CD4-positive, alpha-beta memory T cell (primary cell): ENCODE data around the gene VPS37D. TPM values are rescaled to one million over a fixed set of nuclear protein-coding genes. Genes with fewer than 3 reads are reported as not detected.
A peak's percentile ranks its signal among the peaks of the same experiment; 100 is the strongest.
"Not testable (repeated sequence)": the region's sequence is repeated elsewhere in the genome, so short reads cannot be mapped to it uniquely, and the experiment has no call there.

Experiments
- CTCF ChIA-PET: fragments of 350-600 bp; sonication (Branson Sonifier 250); formaldehyde crosslinking; loops from one replicate; lab custom pipeline; 2021; ENCODE audit warnings: inconsistent platforms; ENCODE audit not compliant: partially characterized antibody; lab: Charles Lee
- POLR2A ChIA-PET: fragments of 350-600 bp; sonication (Branson Sonifier 250); formaldehyde crosslinking; loops from one replicate; lab custom pipeline; 2021; ENCODE audit not compliant: partially characterized antibody; lab: Charles Lee
- DNase-seq, 5 donors: peaks; one replicate each; pipeline versions ENCODE4 v3.0.0 to v3.0.0-alpha.2; 2020 to 2022; ENCODE audit warnings: mixed read lengths in 1 of 5
- H3K27ac ChIP-seq: one replicate; pipeline ENCODE4 v1.7.0; 2013; ENCODE audit warnings: low read depth, low read length
- H3K27me3 ChIP-seq: 2 replicates; pipeline ENCODE4 v1.7.0; 2013; ENCODE audit warnings: mild to moderate bottlenecking, low read length, moderate library complexity; ENCODE audit not compliant: insufficient read depth
- H3K36me3 ChIP-seq: 2 replicates; pipeline ENCODE4 v1.7.0; 2013; ENCODE audit warnings: mild to moderate bottlenecking, low read length, moderate library complexity; ENCODE audit not compliant: insufficient read depth
- H3K4me1 ChIP-seq: 2 replicates; pipeline ENCODE4 v1.7.0; 2013; ENCODE audit warnings: mild to moderate bottlenecking, low read length, moderate library complexity; ENCODE audit not compliant: insufficient read depth
- H3K4me3 ChIP-seq, 2 donors: one replicate each; pipeline ENCODE4 v1.7.0; 2013; ENCODE audit warnings: low read length in 2 of 2, mild to moderate bottlenecking in 1 of 2
- H3K9me3 ChIP-seq, 2 donors: one replicate each; pipeline ENCODE4 v1.7.0; 2013; ENCODE audit warnings: low read length in 2 of 2, control low read depth in 1 of 2; ENCODE audit not compliant: control insufficient read depth in 1 of 2
- H3K27ac Mint-ChIP-seq, 7 donors: one replicate each; pipeline ENCODE4 v1.8.0; 2020 to 2021; ENCODE audit warnings: mixed read lengths in 7 of 7, mild to moderate bottlenecking in 6 of 7, inconsistent platforms in 3 of 7, moderate library complexity in 3 of 7
- H3K27me3 Mint-ChIP-seq, 2 donors: one replicate each; pipeline ENCODE4 v1.8.0; 2020 to 2021; ENCODE audit warnings: mixed read lengths in 2 of 2
- H3K36me3 Mint-ChIP-seq, 2 donors: one replicate each; pipeline ENCODE4 v1.8.0; 2020 to 2021; ENCODE audit warnings: mixed read lengths in 2 of 2, inconsistent platforms in 1 of 2, mild to moderate bottlenecking in 1 of 2
- H3K4me1 Mint-ChIP-seq, 4 donors: one replicate each; pipeline ENCODE4 v1.8.0; 2020 to 2021; ENCODE audit warnings: mixed read lengths in 4 of 4, mild to moderate bottlenecking in 1 of 4
- H3K4me3 Mint-ChIP-seq, 8 donors: one replicate each; pipeline ENCODE4 v1.8.0; 2020 to 2021; ENCODE audit warnings: mixed read lengths in 8 of 8, mild to moderate bottlenecking in 7 of 8, moderate library complexity in 6 of 8, inconsistent platforms in 3 of 8
- H3K9me3 Mint-ChIP-seq, 8 donors: one replicate each; pipeline ENCODE4 v1.8.0; 2020 to 2021; ENCODE audit warnings: mixed read lengths in 8 of 8, mild to moderate bottlenecking in 5 of 8, inconsistent platforms in 3 of 8, moderate library complexity in 1 of 8
- intact Hi-C: fragments of 100-400 bp; cut with micrococcal nuclease; formaldehyde crosslinking; loops from one replicate; pipeline ENCODE4 v1.15.1; 2023
- polyA plus RNA-seq, 2 donors: library from polyadenylated mRNA; unstranded; fragments of 300-500 nt; fragmentation: Illumina TruSeq; gene quantifications; one replicate each; pipeline ENCODE4 v1.2.3, GENCODE V29; 2021
- total RNA-seq, 2 experiments: library from RNA; stranded (reverse); gene quantifications; one replicate each; pipeline ENCODE4 v1.2.3, GENCODE V29; 2021

The VPS37D gene
- total and polyA plus RNA-seq, 4 experiments from 2014 or later = not detected

GRCh38 chr7:73669858-73670385, 2.3 kb downstream of the VPS37D start:
- no peak for DNase-seq
- Mint-ChIP-seq H3K27ac (peak overlapping the region in 1 of 7 donors; percentile 40), H3K9me3 (peaks cover 0 to 4% (median 0%) of the 10 kb centered on the region in 8 donors), H3K36me3 (no peaks in the 10 kb centered on the region), H3K4me1 (peaks cover 4 to 12% (median 7%) of the 10 kb centered on the region in 4 donors), H3K4me3 (peak overlapping the region in 3 of 8 donors; percentile 25 to 44 (median 26)), H3K27me3 (peaks cover 5 to 20% of the 10 kb centered on the region in 2 donors)
- Histone ChIP-seq H3K4me3 (no peak overlapping the region), H3K27ac (no peak overlapping the region), H3K27me3 (peaks cover 8% of the 10 kb centered on the region), H3K9me3 (no peaks in the 10 kb centered on the region), H3K4me1 (peaks cover 10% of the 10 kb centered on the region), H3K36me3 (no peaks in the 10 kb centered on the region)
- ChIA-PET CTCF (interaction anchor here (1.4 to 2.9 kb wide), 2 partner anchors 61 to 63 kb away, joined by 4 to 15 read pairs; no protein-coding TSS in a partner anchor), POLR2A (interaction anchor here (1.0 kb wide), 1 partner anchor 11 kb away, joined by 3 read pairs; no protein-coding TSS in a partner anchor)
- intact Hi-C loops = loop anchor here (5.0 kb wide), 1 partner anchor 47 kb away; the partner anchor contains the start of gene STX1A

DNA sequence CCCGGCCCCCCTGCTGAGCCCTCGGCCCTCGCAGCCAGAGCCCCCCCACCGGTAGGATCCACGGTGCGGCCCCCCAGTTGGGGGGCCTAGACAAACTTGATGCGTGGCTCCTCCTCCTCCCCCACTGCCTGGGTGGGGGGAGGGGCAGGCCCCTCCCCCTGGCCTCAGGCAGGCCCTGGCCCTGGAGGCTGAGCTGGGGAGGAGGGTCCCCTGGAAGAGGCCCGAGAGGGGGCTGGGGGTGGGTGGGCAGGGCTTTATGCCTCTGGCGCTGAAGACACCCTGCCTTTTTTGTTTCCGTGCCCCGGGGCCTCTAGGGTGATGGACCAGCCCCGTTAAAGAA, 3.7 kb downstream of the VPS37D start:
- Histone ChIP-seq H3K4me3 (no peak overlapping the region), H3K36me3 (no peaks in the 10 kb centered on the region), H3K9me3 (no peaks in the 10 kb centered on the region), H3K27me3 (peaks cover 8% of the 10 kb centered on the region), H3K27ac (no peak overlapping the region), H3K4me1 (peaks cover 10% of the 10 kb centered on the region)
- Mint-ChIP-seq H3K9me3 (peaks cover 0 to 2% (median 0%) of the 10 kb centered on the region in 8 donors), H3K4me1 (peaks cover 2 to 6% (median 4%) of the 10 kb centered on the region in 4 donors), H3K36me3 (no peaks in the 10 kb centered on the region), H3K27ac (no peak overlapping the region), H3K27me3 (peaks cover 2 to 11% of the 10 kb centered on the region in 2 donors), H3K4me3 (no peak overlapping the region)
- no peak for DNase-seq
- intact Hi-C loops = no loop called here
- CTCF ChIA-PET = no interaction called here
- POLR2A ChIA-PET = no interaction called here

DNA sequence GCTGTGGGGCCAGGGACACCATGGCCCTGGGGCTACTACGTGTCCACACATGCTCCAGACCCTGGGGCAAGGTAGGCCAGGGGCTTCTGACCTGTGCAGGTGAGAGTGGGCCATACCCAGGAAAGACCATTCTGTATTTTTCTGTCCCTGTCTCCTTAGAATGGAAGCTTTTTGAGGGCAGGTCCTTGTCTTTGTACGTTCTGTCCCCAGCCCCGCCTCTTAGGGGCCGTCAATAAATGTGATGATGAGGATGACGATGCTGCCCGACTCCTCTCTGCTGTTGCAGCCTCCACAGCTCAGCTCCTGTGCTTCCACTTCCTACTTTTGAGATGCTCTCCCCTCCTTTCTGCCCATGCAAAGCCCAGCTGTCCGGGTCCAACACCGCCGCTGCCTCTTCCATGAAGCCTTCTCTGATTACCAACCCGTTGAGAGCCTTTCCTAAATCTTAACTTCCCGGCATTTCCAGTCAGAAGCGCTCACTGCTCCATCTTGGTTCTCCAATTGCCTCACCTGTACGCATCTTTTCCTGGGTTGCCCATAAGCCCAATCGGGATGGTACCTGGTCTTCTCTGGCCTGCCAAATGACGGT, 4.3 kb downstream of the VPS37D start:
- Mint-ChIP-seq H3K4me3 (no peak overlapping the region), H3K27ac (no peak overlapping the region), H3K36me3 (no peaks in the 10 kb centered on the region), H3K27me3 (peaks cover 2 to 11% of the 10 kb centered on the region in 2 donors), H3K4me1 (peaks cover 2 to 5% (median 4%) of the 10 kb centered on the region in 4 donors), H3K9me3 (peaks cover 0 to 2% (median 0%) of the 10 kb centered on the region in 8 donors)
- H3K4me3 ChIP-seq = no peak overlapping the region
- H3K27me3 ChIP-seq = peaks cover 8% of the 10 kb centered on the region
- H3K27ac ChIP-seq = no peak overlapping the region
- ChIA-PET POLR2A (no interaction called here), CTCF (interaction anchor here (1.6 kb wide), 1 partner anchor 65 kb away, joined by 5 read pairs; no protein-coding TSS in a partner anchor)
- intact Hi-C loops = no loop called here
- H3K36me3 ChIP-seq = no peaks in the 10 kb centered on the region
- H3K9me3 ChIP-seq = no peaks in the 10 kb centered on the region
- H3K4me1 ChIP-seq = peaks cover 10% of the 10 kb centered on the region
- DNase-seq = no peak

- CTCF ChIA-PET = interaction anchor here (0.7 to 1.5 kb wide), 5 partner anchors 34 to 68 kb away, joined by 3 to 4 read pairs (median 3); no protein-coding TSS in a partner anchor
Observed at GRCh38 chr7:73674468-73675124, 7.0 kb downstream of the VPS37D start.

DNA sequence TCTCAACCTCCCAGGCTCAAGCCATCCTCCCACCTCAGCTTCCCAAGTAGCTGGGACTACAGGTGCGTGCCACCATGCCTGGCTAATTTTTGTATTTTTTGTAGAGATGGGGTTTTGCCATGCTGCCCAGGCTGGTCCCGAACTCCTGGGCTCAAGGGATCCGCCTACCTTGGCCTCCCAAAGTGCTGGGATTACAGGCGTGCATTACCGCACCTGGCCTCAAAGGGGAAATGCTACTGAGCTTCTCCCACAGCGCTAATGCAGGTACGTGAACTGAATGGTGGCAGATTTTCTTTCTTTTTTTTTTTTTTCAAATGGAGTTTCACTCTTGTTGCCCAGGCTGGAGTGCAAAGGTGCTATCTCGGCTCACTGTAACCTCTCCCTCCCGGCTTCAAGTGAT, 8.4 kb downstream of the VPS37D start:
- H3K9me3 Mint-ChIP-seq, POLR2A ChIA-PET, H3K4me1 Mint-ChIP-seq, H3K4me3 Mint-ChIP-seq, H3K9me3 ChIP-seq, intact Hi-C loops, H3K27ac ChIP-seq, H3K27me3 ChIP-seq, DNase-seq, H3K4me3 ChIP-seq, H3K27ac Mint-ChIP-seq, H3K36me3 ChIP-seq, H3K27me3 Mint-ChIP-seq, H3K4me1 ChIP-seq: not testable (repeated sequence)
- H3K36me3 Mint-ChIP-seq = peaks cover 10 to 13% of the 10 kb centered on the region in 2 donors
- CTCF ChIA-PET = interaction anchor here (1.0 to 1.3 kb wide), 4 partner anchors 49 to 69 kb away, joined by 3 to 4 read pairs (median 4); no protein-coding TSS in a partner anchor

More at GRCh38 chr7:73674468-73675124, 7.0 kb downstream of the VPS37D start:
- H3K27ac Mint-ChIP-seq = peak overlapping the region in 1 of 7 donors; percentile 4
- Histone ChIP-seq H3K27ac (no peak overlapping the region), H3K36me3 (peaks cover 4% of the 10 kb centered on the region), H3K27me3 (no peaks in the 10 kb centered on the region), H3K4me3 (no peak overlapping the region), H3K9me3 (no peaks in the 10 kb centered on the region), H3K4me1 (no peaks in the 10 kb centered on the region)
- no peaks in the 10 kb centered on the region for H3K4me1 Mint-ChIP-seq
- H3K27me3 Mint-ChIP-seq = peaks cover 2 to 7% of the 10 kb centered on the region in 2 donors
- POLR2A ChIA-PET = no interaction called here
- H3K9me3 Mint-ChIP-seq = no peaks in the 10 kb centered on the region
- no peak for DNase-seq
- intact Hi-C loops = no loop called here
- no peak overlapping the region for H3K4me3 Mint-ChIP-seq
- H3K36me3 Mint-ChIP-seq = peaks cover 10 to 13% of the 10 kb centered on the region in 2 donors

GRCh38 chr7:73678862-73679261, 11.2 kb downstream of the VPS37D start:
- Mint-ChIP-seq H3K9me3 (no peaks in the 10 kb centered on the region), H3K27me3 (no peaks in the 10 kb centered on the region), H3K27ac (peak overlapping the region in 1 of 7 donors; percentile 32), H3K4me3 (no peak overlapping the region), H3K36me3 (peaks cover 10 to 25% of the 10 kb centered on the region in 2 donors), H3K4me1 (peaks cover 11 to 31% (median 20%) of the 10 kb centered on the region in 4 donors)
- H3K36me3 ChIP-seq = peaks cover 4% of the 10 kb centered on the region
- DNase-seq = no peak
- CTCF ChIA-PET = no interaction called here
- H3K9me3 ChIP-seq = no peaks in the 10 kb centered on the region
- POLR2A ChIA-PET = interaction anchor here (0.8 kb wide), 1 partner anchor 11 kb away, joined by 3 read pairs; the partner anchor contains the start of gene VPS37D
- H3K27me3 ChIP-seq = no peaks in the 10 kb centered on the region
- no peak overlapping the region for H3K4me3 ChIP-seq
- H3K4me1 ChIP-seq = peaks cover 22% of the 10 kb centered on the region
- no peak overlapping the region for H3K27ac ChIP-seq
- intact Hi-C loops = no loop called here

DNA sequence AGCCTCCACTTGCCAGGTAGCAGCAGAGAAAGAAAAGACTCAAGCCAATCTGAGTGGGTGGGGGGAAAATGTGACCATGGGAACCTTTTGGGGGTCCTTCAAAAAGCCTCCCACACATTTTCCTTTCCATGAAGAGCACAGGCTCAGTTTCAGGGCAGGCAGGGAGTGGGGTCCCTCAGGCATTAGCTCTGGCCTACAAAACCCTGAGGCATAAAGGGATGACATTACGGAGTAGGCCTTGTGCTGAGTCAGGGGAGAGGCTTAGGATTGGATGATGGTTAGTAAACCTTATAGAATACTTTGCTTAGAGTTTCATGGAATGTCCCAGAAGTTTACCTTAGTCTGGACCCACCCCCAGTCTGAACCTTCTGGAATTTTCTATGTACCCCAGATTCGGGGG, 12.1 kb downstream of the VPS37D start:
- Mint-ChIP-seq H3K9me3 (no peaks in the 10 kb centered on the region), H3K27me3 (no peaks in the 10 kb centered on the region), H3K27ac (no peak overlapping the region), H3K4me3 (peak overlapping the region in 1 of 8 donors; percentile 25), H3K4me1 (peaks cover 13 to 33% (median 24%) of the 10 kb centered on the region in 4 donors), H3K36me3 (peaks cover 10 to 27% of the 10 kb centered on the region in 2 donors)
- ChIA-PET POLR2A (no interaction called here), CTCF (no interaction called here)
- H3K27me3 ChIP-seq = no peaks in the 10 kb centered on the region
- peaks cover 4% of the 10 kb centered on the region for H3K36me3 ChIP-seq
- H3K9me3 ChIP-seq = no peaks in the 10 kb centered on the region
- no peak overlapping the region for H3K4me3 ChIP-seq
- H3K27ac ChIP-seq = no peak overlapping the region
- intact Hi-C loops = no loop called here
- peaks cover 28% of the 10 kb centered on the region for H3K4me1 ChIP-seq
- DNase-seq = no peak
